ENCODE data around the gene NOG.

Gene NOG

GRCh38 chr17:56604691-56605290 lies 11.3 kb downstream of the NOG start:
- POLR2A ChIA-PET = no interaction called here
- CTCF ChIA-PET = no interaction called here
- TF ChIP-seq, protein P1, sequence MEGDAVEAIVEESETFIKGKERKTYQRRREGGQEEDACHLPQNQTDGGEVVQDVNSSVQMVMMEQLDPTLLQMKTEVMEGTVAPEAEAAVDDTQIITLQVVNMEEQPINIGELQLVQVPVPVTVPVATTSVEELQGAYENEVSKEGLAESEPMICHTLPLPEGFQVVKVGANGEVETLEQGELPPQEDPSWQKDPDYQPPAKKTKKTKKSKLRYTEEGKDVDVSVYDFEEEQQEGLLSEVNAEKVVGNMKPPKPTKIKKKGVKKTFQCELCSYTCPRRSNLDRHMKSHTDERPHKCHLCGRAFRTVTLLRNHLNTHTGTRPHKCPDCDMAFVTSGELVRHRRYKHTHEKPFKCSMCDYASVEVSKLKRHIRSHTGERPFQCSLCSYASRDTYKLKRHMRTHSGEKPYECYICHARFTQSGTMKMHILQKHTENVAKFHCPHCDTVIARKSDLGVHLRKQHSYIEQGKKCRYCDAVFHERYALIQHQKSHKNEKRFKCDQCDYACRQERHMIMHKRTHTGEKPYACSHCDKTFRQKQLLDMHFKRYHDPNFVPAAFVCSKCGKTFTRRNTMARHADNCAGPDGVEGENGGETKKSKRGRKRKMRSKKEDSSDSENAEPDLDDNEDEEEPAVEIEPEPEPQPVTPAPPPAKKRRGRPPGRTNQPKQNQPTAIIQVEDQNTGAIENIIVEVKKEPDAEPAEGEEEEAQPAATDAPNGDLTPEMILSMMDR (IDR thresholded peaks at IDR 0.05; ENCODE audit: insufficient read depth, low read length, missing control alignments) = no peak
- no peak for DNase-seq (ENCODE audit: low read depth, low spot score)
- H3K4me3 ChIP-seq (ENCODE audit: low read depth, low read length) = no peak overlapping the region

GRCh38 chr17:56608944-56609343 lies 15.4 kb downstream of the NOG start:
- CTCF ChIA-PET = no interaction called here
- DNase-seq (ENCODE audit: low read depth, low spot score) = no peak
- POLR2A ChIA-PET = no interaction called here
- H3K4me3 ChIP-seq (ENCODE audit: low read depth, low read length) = no peak overlapping the region
- TF ChIP-seq, protein P1 (IDR thresholded peaks at IDR 0.05; ENCODE audit: insufficient read depth, low read length, missing control alignments) = no peak

DNA sequence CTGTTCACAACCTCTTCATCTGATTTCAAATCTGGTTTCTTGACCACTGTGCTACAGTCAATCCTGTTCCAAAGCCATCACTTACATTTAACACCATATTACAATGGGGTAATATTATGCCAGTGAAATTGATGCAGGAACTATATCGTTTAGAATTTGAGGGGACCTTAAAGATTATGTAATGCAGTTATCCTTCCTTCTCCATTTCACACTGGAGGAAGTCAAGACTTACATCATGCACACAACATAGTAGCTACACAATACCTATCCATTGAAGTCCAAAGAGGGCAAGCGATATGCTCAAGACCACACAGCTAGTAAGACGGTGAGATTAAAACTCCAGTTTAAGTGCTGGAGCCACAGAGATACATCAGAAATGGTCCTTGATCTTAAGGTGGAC lies 16.8 kb downstream of the NOG start:
- ChIA-PET CTCF (no interaction called here), POLR2A (no interaction called here)
- no peak overlapping the region for H3K4me3 ChIP-seq (ENCODE audit: low read depth, low read length)
- TF ChIP-seq, protein P1 (IDR thresholded peaks at IDR 0.05; ENCODE audit: insufficient read depth, low read length, missing control alignments) = no peak
- DNase-seq (ENCODE audit: low read depth, low spot score) = no peak

DNA sequence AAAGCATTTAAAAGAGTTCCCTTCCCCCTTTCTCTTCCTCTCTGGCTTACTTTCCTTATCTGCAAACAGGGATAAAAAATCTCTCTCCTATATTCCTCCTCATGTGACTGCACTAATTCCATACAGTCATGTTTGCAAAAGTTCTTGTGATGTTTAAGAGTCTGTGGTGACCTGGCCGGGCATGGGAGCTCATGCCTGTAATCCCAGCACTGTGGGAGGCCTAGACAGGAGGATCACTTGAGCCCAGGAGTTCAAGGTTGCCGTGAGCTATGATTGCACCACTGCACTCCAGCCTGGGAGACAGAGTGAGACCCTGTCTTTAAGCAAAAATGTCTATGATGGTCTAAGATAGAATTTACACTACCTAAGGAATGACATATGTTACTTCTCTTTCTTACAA lies 19.6 kb downstream of the NOG start:
- CTCF ChIA-PET = interaction anchor here (0.9 to 1.5 kb wide), 2 partner anchors 20 to 103 kb away, joined by 3 to 4 read pairs; no protein-coding TSS in a partner anchor
- POLR2A ChIA-PET = no interaction called here
- no peak overlapping the region for H3K4me3 ChIP-seq (ENCODE audit: low read depth, low read length)
- no peak for DNase-seq (ENCODE audit: low read depth, low spot score)
- TF ChIP-seq, protein P1 (IDR thresholded peaks at IDR 0.05; ENCODE audit: insufficient read depth, low read length, missing control alignments) = no peak

DNA sequence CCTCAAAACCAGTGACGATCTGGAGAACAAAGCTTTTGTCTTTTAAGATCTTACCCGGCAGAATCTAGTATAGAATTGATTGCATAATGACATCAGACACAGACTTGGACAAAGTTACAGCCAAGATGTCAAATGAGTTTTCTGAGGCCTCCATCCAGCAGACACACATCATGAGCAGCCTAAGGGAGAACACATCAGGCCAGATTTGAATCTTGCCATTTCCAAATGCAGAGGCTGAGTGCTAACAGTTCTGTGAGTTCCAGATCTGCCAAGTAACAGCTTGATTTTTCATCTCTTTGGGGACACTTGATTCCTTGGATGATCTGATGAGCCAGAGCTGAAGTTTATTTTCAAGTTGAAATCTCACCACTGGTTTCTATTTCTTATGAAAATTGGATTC lies 21.0 kb downstream of the NOG start:
- H3K4me3 ChIP-seq (ENCODE audit: low read depth, low read length) = no peak overlapping the region
- DNase-seq (ENCODE audit: low read depth, low spot score) = no peak
- POLR2A ChIA-PET = no interaction called here
- TF ChIP-seq, protein P1 (IDR thresholded peaks at IDR 0.05; ENCODE audit: insufficient read depth, low read length, missing control alignments) = no peak
- CTCF ChIA-PET = no interaction called here

DNA sequence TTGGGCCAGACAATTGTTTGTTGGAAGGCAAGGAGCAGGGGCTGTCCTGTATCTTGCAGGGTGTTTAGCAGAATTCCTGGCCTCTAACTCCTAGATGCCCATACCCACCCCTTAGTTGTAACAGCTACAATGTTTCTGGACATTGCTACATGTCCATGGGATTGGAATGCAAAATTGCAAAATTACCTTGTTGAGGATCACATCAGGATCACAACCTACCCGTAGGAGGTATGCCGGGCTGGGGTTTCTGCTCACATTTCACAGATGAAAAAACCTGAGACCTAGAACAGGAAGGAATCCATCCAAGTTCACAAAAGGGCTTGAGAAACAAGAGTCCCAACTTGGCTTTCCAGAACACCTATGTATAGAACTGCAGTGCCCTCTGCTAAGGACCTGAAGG lies 22.7 kb downstream of the NOG start:
- H3K4me3 ChIP-seq (ENCODE audit: low read depth, low read length) = no peak overlapping the region
- CTCF ChIA-PET = no interaction called here
- TF ChIP-seq, protein P1 (IDR thresholded peaks at IDR 0.05; ENCODE audit: insufficient read depth, low read length, missing control alignments) = no peak
- POLR2A ChIA-PET = no interaction called here
- DNase-seq (ENCODE audit: low read depth, low spot score) = no peak

Data from AG04449 (cell line).